Natural killer cell (primary cell): ENCODE data around the gene SLC2A6. TPM values are rescaled to one million over a fixed set of nuclear protein-coding genes. Genes with fewer than 3 reads are reported as not detected.

Experiments used
- ATAC-seq, 3 donors: fragments of 150-1000 bp in 2 of 3; fragments of 200-7000 bp in 1 of 3; cut with Tn5 transposase; 1 replicate in 1 of 3; 2 replicates in 2 of 3; pipeline ENCODE4 v1.10.0; 2021; ENCODE audit warnings: mild to moderate bottlenecking in 2 of 3, moderate library complexity in 2 of 3
- DNase-seq, 2 donors: peaks; one replicate each; pipeline versions ENCODE4 v3.0.0 to v3.0.0-alpha.2; 2013 to 2021; ENCODE audit warnings: mixed read lengths in 1 of 2
- H3K27ac ChIP-seq: one replicate; pipeline ENCODE4 v1.5.1; 2013; ENCODE audit warnings: mild to moderate bottlenecking, low read length
- H3K27me3 ChIP-seq: one replicate; pipeline ENCODE4 v1.6.1; 2013; ENCODE audit warnings: low read length; ENCODE audit not compliant: control insufficient read depth, insufficient read depth
- H3K36me3 ChIP-seq: one replicate; pipeline ENCODE4 v1.6.1; 2013; ENCODE audit warnings: low read length; ENCODE audit not compliant: control insufficient read depth, insufficient read depth
- H3K4me1 ChIP-seq: one replicate; pipeline ENCODE4 v1.6.1; 2013; ENCODE audit warnings: low read length; ENCODE audit not compliant: control insufficient read depth, insufficient read depth
- H3K4me3 ChIP-seq: one replicate; pipeline ENCODE4 v1.5.1; 2013; ENCODE audit warnings: low read length
- H3K9me3 ChIP-seq: one replicate; pipeline ENCODE4 v1.6.1; 2013; ENCODE audit warnings: low read length; ENCODE audit not compliant: control insufficient read depth, insufficient read depth
- H3K27ac Mint-ChIP-seq, 2 donors: one replicate each; pipeline ENCODE4 v1.8.0; 2022; ENCODE audit warnings: mild to moderate bottlenecking in 2 of 2, mixed read lengths in 2 of 2, moderate library complexity in 1 of 2
- H3K27me3 Mint-ChIP-seq, 2 donors: one replicate each; pipeline ENCODE4 v1.8.0; 2022; ENCODE audit warnings: low read depth in 2 of 2, mixed read lengths in 2 of 2
- H3K36me3 Mint-ChIP-seq: one replicate; pipeline ENCODE4 v1.8.0; 2022; ENCODE audit warnings: mixed read lengths
- H3K4me1 Mint-ChIP-seq, 2 donors: one replicate each; pipeline ENCODE4 v1.8.0; 2022; ENCODE audit warnings: mixed read lengths in 2 of 2
- H3K4me3 Mint-ChIP-seq: one replicate; pipeline ENCODE4 v1.8.0; 2022; ENCODE audit warnings: mild to moderate bottlenecking, moderate library complexity, mixed read lengths
- H3K9me3 Mint-ChIP-seq, 2 donors: one replicate each; pipeline ENCODE4 v1.8.0; 2022; ENCODE audit warnings: mixed read lengths in 2 of 2
- WGBS: methylation state at CpG from one replicate; pipeline ENCODE4 v1.1.7; 2013; ENCODE audit warnings: missing lambda C conversion rate; ENCODE audit not compliant: insufficient coverage; 5-methylcytosine and 5-hydroxymethylcytosine counted together
- intact Hi-C: fragments of 100-400 bp; cut with micrococcal nuclease; formaldehyde crosslinking; loops from one replicate; pipeline ENCODE4 v1.14.2; 2022
- total RNA-seq, 4 donors: library from RNA; stranded (reverse); fragments of 120-200 nt in 1 of 4; gene quantifications; one replicate each; pipeline versions ENCODE4 v1.2.3 to v1.2.4, GENCODE V29; 2013 to 2022
- TF ChIP-seq, protein P1 (sequence below): fragments of 200-600 bp; IDR thresholded peaks from one replicate; pipeline ENCODE4 v1.8.0; 2022; ENCODE audit warnings: antibody characterized with exemption

Gene SLC2A6
- total RNA-seq, 3 donors from 2014 or later (not counting 1 experiment from before 2014, with no cell fraction given), result 5.0 to 20.1 (median 18.5) TPM

DNA sequence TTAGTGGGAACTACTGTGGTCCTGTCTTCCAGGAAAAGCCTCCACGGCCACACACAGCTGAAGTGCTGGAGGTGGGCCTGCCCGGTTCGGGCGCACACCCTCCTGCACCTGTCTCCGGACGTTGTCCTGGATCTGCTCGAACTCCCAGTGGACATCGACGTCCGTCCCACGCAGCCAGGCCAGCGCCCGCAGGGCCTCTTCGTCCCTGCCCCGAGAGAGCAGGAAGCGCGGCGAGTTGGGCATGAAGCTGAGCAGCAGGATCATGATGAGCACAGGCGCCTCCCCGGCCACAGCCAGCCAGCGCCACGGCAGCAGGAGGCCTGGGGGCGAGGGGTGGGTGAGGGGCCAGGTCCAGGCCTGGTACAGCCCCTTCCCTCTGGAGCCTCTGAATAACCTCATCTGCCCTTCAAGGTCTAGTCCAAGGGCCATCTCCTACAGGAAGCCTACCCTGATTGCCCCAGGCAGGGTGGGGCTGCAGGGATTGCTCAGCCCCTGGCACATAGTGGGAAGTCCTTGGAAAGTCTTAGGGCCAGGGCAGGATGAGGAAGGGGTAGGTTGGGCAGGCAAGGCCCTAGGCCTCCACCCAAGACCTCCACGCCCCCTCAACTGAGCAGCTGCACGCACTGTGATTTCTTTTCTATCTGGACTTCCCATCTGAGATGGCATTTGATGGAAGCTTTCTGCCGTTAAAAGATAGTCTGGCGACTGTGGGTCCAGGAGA lies 3.4 kb downstream of the SLC2A6 start:
- Mint-ChIP-seq H3K27ac (no peak overlapping the region), H3K4me1 (peaks cover 9 to 15% of the 10 kb centered on the region in 2 donors), H3K4me3 (no peak overlapping the region), H3K27me3 (no peaks in the 10 kb centered on the region), H3K9me3 (no peaks in the 10 kb centered on the region), H3K36me3 (no peaks in the 10 kb centered on the region)
- H3K27me3 ChIP-seq, result no peaks in the 10 kb centered on the region
- H3K27ac ChIP-seq, result no peak overlapping the region
- intact Hi-C loops, result no loop called here
- WGBS, result 89% methylated on average over 27 of the region's 27 CpGs
- H3K4me3 ChIP-seq, result no peak overlapping the region
- H3K36me3 ChIP-seq, result no peaks in the 10 kb centered on the region
- ATAC-seq, result no peak
- no peaks in the 10 kb centered on the region for H3K9me3 ChIP-seq
- no peak for DNase-seq
- TF ChIP-seq, protein P1, sequence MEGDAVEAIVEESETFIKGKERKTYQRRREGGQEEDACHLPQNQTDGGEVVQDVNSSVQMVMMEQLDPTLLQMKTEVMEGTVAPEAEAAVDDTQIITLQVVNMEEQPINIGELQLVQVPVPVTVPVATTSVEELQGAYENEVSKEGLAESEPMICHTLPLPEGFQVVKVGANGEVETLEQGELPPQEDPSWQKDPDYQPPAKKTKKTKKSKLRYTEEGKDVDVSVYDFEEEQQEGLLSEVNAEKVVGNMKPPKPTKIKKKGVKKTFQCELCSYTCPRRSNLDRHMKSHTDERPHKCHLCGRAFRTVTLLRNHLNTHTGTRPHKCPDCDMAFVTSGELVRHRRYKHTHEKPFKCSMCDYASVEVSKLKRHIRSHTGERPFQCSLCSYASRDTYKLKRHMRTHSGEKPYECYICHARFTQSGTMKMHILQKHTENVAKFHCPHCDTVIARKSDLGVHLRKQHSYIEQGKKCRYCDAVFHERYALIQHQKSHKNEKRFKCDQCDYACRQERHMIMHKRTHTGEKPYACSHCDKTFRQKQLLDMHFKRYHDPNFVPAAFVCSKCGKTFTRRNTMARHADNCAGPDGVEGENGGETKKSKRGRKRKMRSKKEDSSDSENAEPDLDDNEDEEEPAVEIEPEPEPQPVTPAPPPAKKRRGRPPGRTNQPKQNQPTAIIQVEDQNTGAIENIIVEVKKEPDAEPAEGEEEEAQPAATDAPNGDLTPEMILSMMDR, result no peak
- peaks cover 55% of the 10 kb centered on the region for H3K4me1 ChIP-seq

DNA sequence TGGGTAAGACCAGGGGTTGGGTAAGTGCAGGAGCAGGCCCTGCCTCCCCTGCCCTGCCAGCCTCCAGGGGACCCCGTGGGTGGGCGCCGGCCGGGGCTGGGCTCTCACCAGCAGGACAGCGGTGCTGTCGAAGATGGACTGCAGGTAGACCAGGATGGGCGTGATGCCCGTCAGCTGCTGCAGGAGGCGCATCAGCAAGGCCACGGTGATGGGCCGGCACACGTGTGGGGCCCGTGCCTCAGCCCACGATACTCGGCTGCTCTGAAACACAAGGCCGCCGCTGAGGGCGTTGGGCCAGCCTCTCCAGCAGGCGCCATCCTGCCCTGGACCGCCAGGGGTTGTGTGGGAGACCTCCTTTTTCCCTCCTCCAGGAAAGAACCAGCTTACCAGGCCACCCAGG lies 4.0 kb downstream of the SLC2A6 start:
- 67% methylated on average over 20 of the region's 20 CpGs for WGBS
- no peak overlapping the region for H3K27ac Mint-ChIP-seq
- no peaks in the 10 kb centered on the region for H3K27me3 ChIP-seq
- TF ChIP-seq, protein P1, result no peak
- H3K9me3 ChIP-seq, result no peaks in the 10 kb centered on the region
- no peaks in the 10 kb centered on the region for H3K27me3 Mint-ChIP-seq
- DNase-seq, result no peak
- no peaks in the 10 kb centered on the region for H3K9me3 Mint-ChIP-seq
- no peak overlapping the region for H3K27ac ChIP-seq
- no peaks in the 10 kb centered on the region for H3K36me3 Mint-ChIP-seq
- no peak for ATAC-seq
- no peak overlapping the region for H3K4me3 Mint-ChIP-seq
- H3K4me1 ChIP-seq, result peaks cover 53% of the 10 kb centered on the region
- H3K36me3 ChIP-seq, result no peaks in the 10 kb centered on the region
- no peak overlapping the region for H3K4me3 ChIP-seq
- H3K4me1 Mint-ChIP-seq, result peaks cover 8 to 12% of the 10 kb centered on the region in 2 donors
- intact Hi-C loops, result no loop called here

DNA sequence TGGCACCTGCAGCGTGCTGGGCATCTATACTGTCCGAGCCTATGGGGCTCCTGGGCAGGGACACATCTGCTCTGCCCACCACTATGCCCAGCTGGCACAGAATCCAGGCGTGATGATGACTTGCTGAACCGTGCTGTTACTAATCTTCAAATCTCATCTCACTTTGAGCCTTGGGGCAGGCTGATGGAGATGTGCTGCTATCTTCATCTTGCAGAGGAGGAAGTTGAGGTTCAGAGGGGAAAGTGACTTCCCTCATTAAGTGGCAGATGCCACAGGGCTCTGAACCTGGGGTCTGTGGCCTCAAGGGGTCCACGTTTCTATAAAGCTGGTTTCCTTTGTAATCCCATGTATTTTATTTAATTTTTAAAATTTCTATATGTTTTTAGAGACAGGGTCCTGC lies 4.7 kb downstream of the SLC2A6 start:
- ATAC-seq, result peak in 1 of 3 donors; percentile 33
- no peak overlapping the region for H3K27ac ChIP-seq
- intact Hi-C loops, result no loop called here
- TF ChIP-seq, protein P1, result no peak
- H3K27me3 ChIP-seq, result no peaks in the 10 kb centered on the region
- no peaks in the 10 kb centered on the region for H3K9me3 Mint-ChIP-seq
- H3K4me1 ChIP-seq, result peaks cover 46% of the 10 kb centered on the region
- DNase-seq, result no peak
- H3K27ac Mint-ChIP-seq, result no peak overlapping the region
- H3K9me3 ChIP-seq, result no peaks in the 10 kb centered on the region
- H3K4me3 ChIP-seq, result no peak overlapping the region
- no peaks in the 10 kb centered on the region for H3K36me3 ChIP-seq
- H3K4me3 Mint-ChIP-seq, result no peak overlapping the region
- H3K27me3 Mint-ChIP-seq, result no peaks in the 10 kb centered on the region
- WGBS, result 18% methylated on average over 4 of the region's 5 CpGs
- H3K4me1 Mint-ChIP-seq, result peaks cover 1 to 6% of the 10 kb centered on the region in 2 donors
- no peaks in the 10 kb centered on the region for H3K36me3 Mint-ChIP-seq

DNA sequence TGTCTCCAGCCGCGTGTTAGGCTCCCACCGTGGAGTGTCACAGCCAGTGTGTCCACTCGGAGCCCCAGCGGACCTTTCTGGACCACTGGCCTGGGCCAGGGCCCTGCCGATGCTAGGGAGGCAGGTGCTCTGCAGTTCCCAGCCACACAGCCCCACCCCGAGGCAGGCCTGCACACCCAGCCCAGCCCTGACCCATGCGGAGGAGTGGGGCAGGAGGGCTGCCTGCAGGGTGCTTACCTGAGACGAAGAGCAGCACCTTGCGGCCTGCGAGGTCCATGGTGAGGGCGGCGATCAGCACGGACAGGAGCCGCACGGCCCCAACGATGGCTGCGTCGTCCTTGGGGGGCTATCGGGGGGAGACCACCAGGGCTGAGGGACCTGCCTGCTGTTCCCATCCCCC lies 5.2 kb downstream of the SLC2A6 start:
- Histone ChIP-seq H3K27me3 (no peaks in the 10 kb centered on the region), H3K27ac (no peak overlapping the region), H3K4me1 (peaks cover 45% of the 10 kb centered on the region), H3K4me3 (no peak overlapping the region), H3K9me3 (no peaks in the 10 kb centered on the region), H3K36me3 (no peaks in the 10 kb centered on the region)
- Mint-ChIP-seq H3K27ac (no peak overlapping the region), H3K9me3 (no peaks in the 10 kb centered on the region), H3K27me3 (no peaks in the 10 kb centered on the region), H3K4me1 (peaks cover 0 to 5% of the 10 kb centered on the region in 2 donors), H3K36me3 (no peaks in the 10 kb centered on the region), H3K4me3 (no peak overlapping the region)
- 86% methylated on average over 20 of the region's 20 CpGs for WGBS
- DNase-seq (no peak), ATAC-seq (no peak)
- TF ChIP-seq, protein P1, result no peak
- intact Hi-C loops, result no loop called here
